ENCODE data around the gene FBXL3.
"Not testable (repeated sequence)": the region's sequence is repeated elsewhere in the genome, so short reads cannot be mapped to it uniquely, and the experiment has no call there.

Gene FBXL3

GRCh38 chr13:77026255-77026860 lies 601 bp downstream of the FBXL3 start:
- peak; percentile 72 for DNase-seq

GRCh38 chr13:77022341-77022740 lies 4.6 kb downstream of the FBXL3 start:
- DNase-seq, result no peak

- no peak for DNase-seq
These were observed 7.2 kb downstream of the FBXL3 start for GRCh38 chr13:77019756-77020155.

- no peak for DNase-seq
These were observed 9.9 kb downstream of the FBXL3 start for GRCh38 chr13:77016888-77017623.

GRCh38 chr13:77016251-77016812 lies 10.6 kb downstream of the FBXL3 start:
- DNase-seq, result no peak

- no peak for DNase-seq
These were observed 11.9 kb downstream of the FBXL3 start for GRCh38 chr13:77014906-77015685.

GRCh38 chr13:77013853-77014542 lies 13.0 kb downstream of the FBXL3 start:
- no peak for DNase-seq

- not testable (repeated sequence) for DNase-seq
These were observed 17.2 kb downstream of the FBXL3 start for GRCh38 chr13:77009719-77010118.

- no peak for DNase-seq
These were observed 17.9 kb downstream of the FBXL3 start for GRCh38 chr13:77009011-77009410.

GRCh38 chr13:77008337-77008736 lies 18.6 kb downstream of the FBXL3 start:
- not testable (repeated sequence) for DNase-seq

GRCh38 chr13:77002590-77003190 lies 24.3 kb downstream of the FBXL3 start:
- DNase-seq, result no peak

GRCh38 chr13:77001963-77002587 lies 24.9 kb downstream of the FBXL3 start:
- DNase-seq, result no peak

GRCh38 chr13:77001540-77001939 lies 25.4 kb downstream of the FBXL3 start:
- DNase-seq, result no peak

GRCh38 chr13:77000475-77000874 lies 26.5 kb downstream of the FBXL3 start:
- no peak for DNase-seq

- no peak for DNase-seq
These were observed 32.7 kb downstream of the FBXL3 start for GRCh38 chr13:76994281-76994680.

GRCh38 chr13:76993473-76993872 lies 33.5 kb downstream of the FBXL3 start:
- no peak for DNase-seq

GRCh38 chr13:76993021-76993420 lies 33.9 kb downstream of the FBXL3 start:
- DNase-seq, result no peak

- DNase-seq, result no peak
These were observed 34.4 kb downstream of the FBXL3 start for GRCh38 chr13:76992548-76993001.

- DNase-seq, result peak; percentile 91
These were observed 35.0 kb downstream of the FBXL3 start, which contains the start of gene CLN5 for GRCh38 chr13:76991796-76992547. Gene CLN5, plus strand, starts transcription at chr13:76992081. Its CDS starts 18 bp downstream, at chr13:76992099.

- DNase-seq, result peak; percentile 73
These were observed 35.5 kb downstream of the FBXL3 start for GRCh38 chr13:76991432-76991795.

- DNase-seq, result no peak
These were observed 43.3 kb downstream of the FBXL3 start for GRCh38 chr13:76983676-76984075.
